GM12865 (cell line): ENCODE data around the gene ZNF652.

ENCODE experiments used
- DNase-seq: peaks from one replicate; pipeline ENCODE4 v3.0.0; 2010; ENCODE audit warnings: low read depth
- H3K4me3 ChIP-seq: 2 replicates; pipeline ENCODE4 v1.5.1; 2011; ENCODE audit warnings: mild to moderate bottlenecking, low read depth, low read length, control low read depth
- TF ChIP-seq, protein P1 (sequence below): IDR thresholded peaks from 2 replicates; pipeline ENCODE4 v1.5.1; 2011; ENCODE audit warnings: low read length, control low read depth, low read depth, inconsistent platforms; ENCODE audit not compliant: insufficient read depth; ENCODE audit errors: missing control alignments

Gene ZNF652

DNA sequence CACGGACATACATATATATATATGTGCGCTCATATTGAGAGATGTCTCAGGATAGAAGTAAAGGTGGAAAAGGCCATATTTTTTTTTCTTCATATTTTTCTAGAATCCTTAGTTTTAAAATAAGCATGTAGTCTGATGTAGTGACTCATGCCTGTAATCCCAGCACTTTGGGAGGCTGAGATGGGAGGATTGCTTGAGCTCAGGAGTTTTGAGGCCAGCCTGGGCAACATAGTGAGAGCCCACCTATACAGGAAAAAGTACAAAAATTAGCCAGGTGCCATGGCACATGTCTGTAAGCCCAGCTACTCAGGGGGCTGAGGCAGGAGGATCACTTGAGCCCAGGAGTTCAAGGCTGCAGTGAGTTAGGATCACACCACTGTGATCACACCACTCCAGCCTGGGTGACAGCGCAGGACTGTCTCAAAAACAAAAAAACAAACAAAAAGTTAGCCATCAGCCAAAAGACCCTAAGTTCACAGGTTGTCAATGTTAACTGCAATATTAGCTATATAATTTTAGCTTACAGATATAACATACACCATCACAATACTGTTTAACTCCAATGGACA, 10.4 kb downstream of the ZNF652 start:
- TF ChIP-seq, protein P1, sequence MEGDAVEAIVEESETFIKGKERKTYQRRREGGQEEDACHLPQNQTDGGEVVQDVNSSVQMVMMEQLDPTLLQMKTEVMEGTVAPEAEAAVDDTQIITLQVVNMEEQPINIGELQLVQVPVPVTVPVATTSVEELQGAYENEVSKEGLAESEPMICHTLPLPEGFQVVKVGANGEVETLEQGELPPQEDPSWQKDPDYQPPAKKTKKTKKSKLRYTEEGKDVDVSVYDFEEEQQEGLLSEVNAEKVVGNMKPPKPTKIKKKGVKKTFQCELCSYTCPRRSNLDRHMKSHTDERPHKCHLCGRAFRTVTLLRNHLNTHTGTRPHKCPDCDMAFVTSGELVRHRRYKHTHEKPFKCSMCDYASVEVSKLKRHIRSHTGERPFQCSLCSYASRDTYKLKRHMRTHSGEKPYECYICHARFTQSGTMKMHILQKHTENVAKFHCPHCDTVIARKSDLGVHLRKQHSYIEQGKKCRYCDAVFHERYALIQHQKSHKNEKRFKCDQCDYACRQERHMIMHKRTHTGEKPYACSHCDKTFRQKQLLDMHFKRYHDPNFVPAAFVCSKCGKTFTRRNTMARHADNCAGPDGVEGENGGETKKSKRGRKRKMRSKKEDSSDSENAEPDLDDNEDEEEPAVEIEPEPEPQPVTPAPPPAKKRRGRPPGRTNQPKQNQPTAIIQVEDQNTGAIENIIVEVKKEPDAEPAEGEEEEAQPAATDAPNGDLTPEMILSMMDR: no peak
- no peak for DNase-seq
- H3K4me3 ChIP-seq: no peak overlapping the region

DNA sequence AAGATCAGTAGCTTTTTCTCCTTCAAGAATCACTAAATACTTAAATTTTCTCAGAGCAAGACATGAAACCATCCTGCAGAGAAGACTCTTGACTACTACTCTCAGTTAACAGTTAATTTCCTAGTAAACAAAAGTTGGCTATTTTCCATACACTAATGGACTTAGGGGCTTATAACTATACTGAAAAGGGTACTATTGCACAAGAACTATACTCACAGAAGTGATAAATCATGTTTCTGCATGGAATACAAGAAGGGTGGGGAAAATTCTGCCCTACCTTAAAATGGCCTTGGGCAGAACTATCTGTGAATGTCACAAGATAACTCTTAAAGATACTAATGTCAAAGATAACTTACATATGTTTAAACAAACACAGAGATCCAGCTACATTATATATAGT, 12.5 kb downstream of the ZNF652 start:
- TF ChIP-seq, protein P1: no peak
- no peak overlapping the region for H3K4me3 ChIP-seq
- DNase-seq: no peak

DNA sequence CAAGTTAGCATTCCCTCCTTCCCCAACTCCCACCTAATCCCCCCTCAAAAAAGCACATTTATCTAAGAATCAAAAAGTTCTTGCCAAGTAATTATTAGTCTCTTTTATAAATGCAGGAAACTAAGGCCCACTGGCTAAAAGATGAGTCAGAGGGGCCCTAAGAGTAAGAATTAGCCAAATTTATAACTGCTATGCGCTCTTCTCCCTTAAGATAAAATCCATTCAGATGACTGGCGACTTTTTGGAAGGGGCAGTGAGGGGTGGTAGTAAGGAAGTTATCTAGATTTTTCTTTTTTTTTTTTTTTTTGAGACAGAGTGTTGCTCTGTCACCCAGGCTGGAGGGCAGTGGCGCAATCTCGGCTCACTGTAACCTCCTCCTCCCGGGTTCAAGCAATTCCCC, 17.1 kb downstream of the ZNF652 start:
- TF ChIP-seq, protein P1: no peak
- no peak overlapping the region for H3K4me3 ChIP-seq
- DNase-seq: no peak

DNA sequence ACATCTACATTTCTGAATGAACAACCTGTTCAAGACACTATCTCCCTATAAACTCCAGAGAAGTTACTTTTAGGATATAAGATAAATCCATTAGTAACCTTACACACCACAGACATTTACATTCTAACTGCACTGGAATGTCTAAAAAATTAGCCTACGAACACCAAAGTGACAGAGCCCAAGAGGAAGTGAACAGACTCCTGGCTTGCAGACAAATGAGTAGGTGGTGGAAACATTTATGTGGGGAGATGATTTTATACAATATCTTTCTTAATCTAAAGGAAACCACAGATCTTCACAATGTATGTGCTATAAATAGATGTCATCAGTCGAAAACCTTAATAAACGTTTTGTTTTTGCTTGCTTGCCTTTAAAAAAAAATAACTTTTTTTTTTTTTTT, 18.8 kb downstream of the ZNF652 start:
- H3K4me3 ChIP-seq: no peak overlapping the region
- TF ChIP-seq, protein P1: no peak
- DNase-seq: peak; percentile 26

DNA sequence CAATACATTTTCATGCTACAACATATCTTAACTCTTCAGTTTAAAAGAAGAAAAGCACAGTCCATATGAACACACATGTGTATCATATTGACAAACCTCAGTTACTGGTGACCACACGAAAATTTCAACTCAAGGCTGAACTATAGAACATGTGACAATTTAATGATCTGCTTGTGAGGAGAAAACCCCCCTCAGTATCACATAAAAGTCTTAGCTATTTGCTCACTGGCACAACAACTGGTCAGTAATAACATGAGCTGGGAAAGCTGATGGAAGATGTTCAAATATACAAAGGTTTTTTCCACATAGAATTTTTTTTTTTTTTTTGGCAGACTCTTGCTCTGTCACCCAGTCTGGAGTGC, 19.5 kb downstream of the ZNF652 start:
- H3K4me3 ChIP-seq: no peak overlapping the region
- no peak for DNase-seq
- TF ChIP-seq, protein P1: no peak

DNA sequence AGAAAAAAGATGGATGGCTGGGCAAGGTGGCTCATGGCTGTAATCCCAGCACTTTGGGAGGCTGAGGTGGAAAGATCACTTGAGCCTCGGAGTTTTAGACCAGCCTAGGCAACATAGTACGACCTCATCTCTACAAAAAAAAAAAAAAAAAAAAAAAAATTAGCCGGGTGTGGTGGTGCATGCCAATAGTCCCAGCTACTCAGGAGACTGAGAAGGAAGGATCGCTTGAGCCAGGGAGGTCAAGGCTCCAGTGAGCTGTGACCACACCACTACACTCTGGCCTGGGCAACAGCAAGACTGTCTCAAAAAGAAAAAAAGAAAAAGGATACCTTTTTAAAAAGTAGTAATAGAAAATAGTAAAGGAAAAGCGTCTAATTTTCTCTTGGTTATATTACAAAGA, 20.7 kb downstream of the ZNF652 start:
- DNase-seq: peak; percentile 63
- peak overlapping the region; percentile 39 for H3K4me3 ChIP-seq
- TF ChIP-seq, protein P1: no peak

DNA sequence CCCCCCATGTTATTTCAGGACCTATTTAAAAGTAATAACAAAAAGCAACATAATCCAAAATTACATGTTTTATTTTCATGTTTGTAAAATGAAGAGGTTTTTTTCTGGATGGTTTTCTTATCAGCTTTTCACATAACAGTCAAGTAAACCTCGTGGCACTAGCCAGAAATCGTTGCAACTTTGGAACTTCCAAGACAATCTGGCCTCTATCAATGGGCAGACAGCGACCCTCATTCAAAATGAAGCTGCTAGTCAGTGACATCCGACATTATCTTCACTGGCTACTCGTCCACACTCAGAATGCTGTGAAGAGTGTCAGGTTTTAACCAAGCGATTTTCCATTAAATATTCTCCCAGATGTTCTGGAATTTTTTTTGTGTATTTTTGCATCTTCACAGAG, 22.7 kb downstream of the ZNF652 start:
- no peak for DNase-seq
- no peak overlapping the region for H3K4me3 ChIP-seq
- TF ChIP-seq, protein P1: no peak
